ENCODE results near the gene CABP2.

DNA sequence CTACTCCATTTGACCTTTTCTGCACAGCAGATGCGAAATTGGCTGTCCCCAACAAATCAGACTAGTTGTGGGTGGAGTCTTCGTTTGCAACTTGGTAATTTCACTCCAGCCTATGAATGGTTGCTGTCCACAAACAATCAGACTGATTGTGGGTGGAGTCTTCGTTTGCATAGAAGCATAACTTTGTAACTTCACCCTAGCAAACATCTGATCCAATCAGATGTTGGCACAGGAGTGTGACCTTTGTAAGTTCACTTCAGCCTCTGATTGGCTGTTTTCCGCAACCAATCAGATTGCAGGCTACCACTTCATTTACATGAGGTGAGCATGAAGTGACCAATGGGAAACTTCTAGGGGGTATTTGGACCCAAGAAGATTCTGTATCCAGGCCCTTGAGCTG lies 16.3 kb upstream of the CABP2 start:
- TF ChIP-seq CEBPB (IDR thresholded peaks at IDR 0.05) = no peak
- no peak for TF ChIP-seq NFIC (IDR thresholded peaks at IDR 0.05)
- TF ChIP-seq, protein P1, sequence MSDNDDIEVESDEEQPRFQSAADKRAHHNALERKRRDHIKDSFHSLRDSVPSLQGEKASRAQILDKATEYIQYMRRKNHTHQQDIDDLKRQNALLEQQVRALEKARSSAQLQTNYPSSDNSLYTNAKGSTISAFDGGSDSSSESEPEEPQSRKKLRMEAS (IDR thresholded peaks at IDR 0.05) = no peak
- no peak for TF ChIP-seq TAF1 (IDR thresholded peaks at IDR 0.05; ENCODE audit: low read depth)
- no peak for TF ChIP-seq EP300 (IDR thresholded peaks at IDR 0.05; ENCODE audit: borderline replicate concordance)
- TF ChIP-seq YY1 (IDR thresholded peaks at IDR 0.05; ENCODE audit: low read depth) = no peak
- TF ChIP-seq FOXM1 (IDR thresholded peaks at IDR 0.05; ENCODE audit: borderline replicate concordance, low read depth) = no peak
- TF ChIP-seq, protein P2, sequence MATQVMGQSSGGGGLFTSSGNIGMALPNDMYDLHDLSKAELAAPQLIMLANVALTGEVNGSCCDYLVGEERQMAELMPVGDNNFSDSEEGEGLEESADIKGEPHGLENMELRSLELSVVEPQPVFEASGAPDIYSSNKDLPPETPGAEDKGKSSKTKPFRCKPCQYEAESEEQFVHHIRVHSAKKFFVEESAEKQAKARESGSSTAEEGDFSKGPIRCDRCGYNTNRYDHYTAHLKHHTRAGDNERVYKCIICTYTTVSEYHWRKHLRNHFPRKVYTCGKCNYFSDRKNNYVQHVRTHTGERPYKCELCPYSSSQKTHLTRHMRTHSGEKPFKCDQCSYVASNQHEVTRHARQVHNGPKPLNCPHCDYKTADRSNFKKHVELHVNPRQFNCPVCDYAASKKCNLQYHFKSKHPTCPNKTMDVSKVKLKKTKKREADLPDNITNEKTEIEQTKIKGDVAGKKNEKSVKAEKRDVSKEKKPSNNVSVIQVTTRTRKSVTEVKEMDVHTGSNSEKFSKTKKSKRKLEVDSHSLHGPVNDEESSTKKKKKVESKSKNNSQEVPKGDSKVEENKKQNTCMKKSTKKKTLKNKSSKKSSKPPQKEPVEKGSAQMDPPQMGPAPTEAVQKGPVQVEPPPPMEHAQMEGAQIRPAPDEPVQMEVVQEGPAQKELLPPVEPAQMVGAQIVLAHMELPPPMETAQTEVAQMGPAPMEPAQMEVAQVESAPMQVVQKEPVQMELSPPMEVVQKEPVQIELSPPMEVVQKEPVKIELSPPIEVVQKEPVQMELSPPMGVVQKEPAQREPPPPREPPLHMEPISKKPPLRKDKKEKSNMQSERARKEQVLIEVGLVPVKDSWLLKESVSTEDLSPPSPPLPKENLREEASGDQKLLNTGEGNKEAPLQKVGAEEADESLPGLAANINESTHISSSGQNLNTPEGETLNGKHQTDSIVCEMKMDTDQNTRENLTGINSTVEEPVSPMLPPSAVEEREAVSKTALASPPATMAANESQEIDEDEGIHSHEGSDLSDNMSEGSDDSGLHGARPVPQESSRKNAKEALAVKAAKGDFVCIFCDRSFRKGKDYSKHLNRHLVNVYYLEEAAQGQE (IDR thresholded peaks at IDR 0.05; ENCODE audit: low read depth) = no peak
- TF ChIP-seq ZBTB7A (IDR thresholded peaks at IDR 0.05; ENCODE audit: low read depth) = no peak
- TF ChIP-seq EGR1 (IDR thresholded peaks at IDR 0.05) = no peak
